HG03196 (cell line): Measurements from ENCODE around the gene VTA1.
"Not testable (repeated sequence)": the region's sequence is repeated elsewhere in the genome, so short reads cannot be mapped to it uniquely, and the experiment has no call there.

Experiments
- ATAC-seq: cut with Tn5 transposase; IDR thresholded peaks from one replicate; pipeline ENCODE4 v1.9.1; 2021; ENCODE audit not compliant: unreplicated experiment

Gene VTA1, protein sequence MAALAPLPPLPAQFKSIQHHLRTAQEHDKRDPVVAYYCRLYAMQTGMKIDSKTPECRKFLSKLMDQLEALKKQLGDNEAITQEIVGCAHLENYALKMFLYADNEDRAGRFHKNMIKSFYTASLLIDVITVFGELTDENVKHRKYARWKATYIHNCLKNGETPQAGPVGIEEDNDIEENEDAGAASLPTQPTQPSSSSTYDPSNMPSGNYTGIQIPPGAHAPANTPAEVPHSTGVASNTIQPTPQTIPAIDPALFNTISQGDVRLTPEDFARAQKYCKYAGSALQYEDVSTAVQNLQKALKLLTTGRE

DNA sequence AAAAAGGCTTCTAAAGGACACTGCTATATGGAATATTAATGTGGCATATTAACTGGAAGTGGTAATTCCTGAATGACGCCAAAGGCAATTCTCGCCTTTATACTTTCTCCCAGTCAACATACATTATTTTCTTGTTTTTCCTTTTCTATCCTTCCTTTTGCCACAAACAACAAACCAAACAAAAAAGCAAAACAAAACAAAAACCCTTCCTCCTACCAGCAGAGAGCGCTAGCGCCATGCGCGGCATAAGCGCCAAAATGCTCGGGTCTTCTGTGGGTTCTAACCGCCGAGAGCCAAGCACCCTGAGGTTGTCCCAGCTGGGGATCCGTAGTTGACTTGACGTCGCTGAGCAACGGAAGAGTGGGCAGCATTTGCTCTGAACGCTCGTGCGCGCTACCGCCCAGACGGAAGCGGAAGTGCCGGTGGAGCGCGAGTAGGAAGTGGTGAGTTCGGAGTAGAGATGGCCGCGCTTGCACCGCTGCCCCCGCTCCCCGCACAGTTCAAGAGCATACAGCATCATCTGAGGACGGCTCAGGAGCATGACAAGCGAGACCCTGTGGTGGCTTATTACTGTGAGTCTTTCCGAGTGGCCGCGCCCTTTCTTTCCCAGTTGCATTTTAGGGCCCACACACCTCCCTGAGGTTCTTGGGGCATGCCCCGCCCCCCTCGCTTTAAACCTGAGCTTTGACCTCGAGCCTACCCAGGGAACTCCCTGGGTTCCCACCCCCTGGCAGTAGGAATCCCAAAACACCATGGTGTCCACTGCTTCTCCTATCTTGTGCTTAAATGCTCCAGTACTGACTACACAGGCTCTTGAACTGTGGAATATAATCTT is at the start of gene VTA1, which contains the start of gene NMBR:
Gene VTA1, plus strand, starts transcription at position 436 of the 835 bp plus-strand sequence. Its CDS starts 25 bp downstream, at position 461.
Gene NMBR, minus strand, starts transcription at position 295 of the 835 bp plus-strand sequence. CDS start 58,464 bp downstream, outside the sequence.
- ATAC-seq, result peak; percentile 99

DNA sequence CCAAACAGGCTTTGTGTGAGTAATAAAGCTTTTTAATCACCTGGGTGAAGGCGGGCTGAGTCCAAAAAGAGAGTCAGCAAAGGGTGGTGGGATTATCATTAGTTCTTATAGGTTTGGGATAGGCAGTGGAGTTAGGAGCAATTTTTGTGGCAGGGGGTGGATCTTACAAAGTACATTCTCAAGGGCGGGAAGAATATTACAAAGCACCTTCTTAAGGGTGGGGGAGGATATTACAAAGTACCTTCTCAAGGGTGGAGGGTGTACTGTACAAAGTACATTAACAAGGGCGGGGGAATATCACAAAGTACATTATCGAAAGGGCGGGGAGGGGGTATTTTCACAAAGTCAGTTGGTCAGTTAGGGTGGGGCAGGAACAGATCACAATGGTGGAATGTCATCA is 42.2 kb upstream of the VTA1 start:
- not testable (repeated sequence) for ATAC-seq

DNA sequence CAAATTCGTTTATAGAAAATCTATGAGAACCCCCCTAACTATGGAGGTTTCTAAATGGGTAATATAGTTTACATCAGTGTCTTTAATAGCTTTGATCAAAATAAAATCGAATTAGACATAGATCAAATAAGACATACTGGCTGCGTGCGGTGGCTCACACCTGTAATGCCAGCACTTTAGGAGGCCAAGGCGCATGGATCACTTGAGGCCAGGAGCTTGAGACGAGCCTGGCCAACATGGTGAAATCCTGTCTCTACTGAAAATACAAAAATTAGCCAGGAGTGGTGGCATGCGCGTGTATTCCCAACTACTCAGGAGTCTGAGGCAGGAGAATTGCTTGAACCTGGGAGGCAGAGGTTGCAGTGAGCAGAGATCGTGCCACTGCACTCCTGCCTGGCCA is 36.2 kb upstream of the VTA1 start:
- ATAC-seq, result not testable (repeated sequence)

GRCh38 chr6:142112451-142113061 is 34.5 kb upstream of the VTA1 start:
- ATAC-seq, result no peak

GRCh38 chr6:142117366-142117765 is 29.7 kb upstream of the VTA1 start:
- ATAC-seq, result no peak

DNA sequence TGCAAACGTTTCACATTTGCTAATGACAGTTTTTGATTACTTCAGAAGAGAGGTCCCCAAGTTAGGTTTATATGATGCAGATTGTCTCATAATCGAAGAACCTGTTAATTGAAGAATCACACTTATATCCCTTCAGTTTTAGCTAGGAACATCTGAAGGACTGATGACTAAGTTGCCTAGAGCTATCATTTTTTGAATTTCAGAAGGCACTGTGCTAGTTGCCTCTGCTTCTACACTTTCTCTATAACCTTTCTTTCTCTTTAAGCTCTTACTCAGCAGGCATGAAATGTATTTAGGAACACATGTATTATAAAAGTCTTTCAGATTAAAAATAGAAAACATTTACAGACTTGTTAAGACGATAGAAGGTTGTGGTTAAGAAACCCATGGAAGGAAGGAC is 28.7 kb upstream of the VTA1 start:
- ATAC-seq, result no peak

GRCh38 chr6:142118925-142119324 is 28.1 kb upstream of the VTA1 start:
- ATAC-seq, result no peak

DNA sequence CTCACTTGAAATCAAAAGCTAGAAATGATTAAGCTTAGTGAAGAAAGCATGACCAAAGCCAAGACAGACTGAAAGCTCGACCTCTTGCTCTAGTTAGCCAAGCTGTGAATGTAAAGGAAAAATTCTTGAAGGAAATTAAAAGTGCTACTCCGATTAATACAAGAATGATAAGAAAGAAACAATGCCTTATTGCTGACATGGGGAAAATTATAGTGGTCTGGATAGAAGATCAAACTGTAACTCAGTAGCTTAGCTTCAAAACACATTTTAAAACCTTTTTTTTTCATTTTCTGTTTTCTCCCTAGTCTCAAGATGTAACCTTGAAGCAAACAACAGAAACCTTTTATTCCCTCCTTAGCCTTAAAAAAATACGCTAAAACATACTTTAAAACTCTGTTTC is 25.7 kb upstream of the VTA1 start:
- no peak for ATAC-seq

GRCh38 chr6:142130814-142131213 is 16.2 kb upstream of the VTA1 start:
- no peak for ATAC-seq

GRCh38 chr6:142132625-142133024 is 14.4 kb upstream of the VTA1 start, which contains the start of gene GJE1:
TSS of gene GJE1 (plus strand) at chr6:142132925. CDS start at chr6:142133159, 234 bp downstream.
- ATAC-seq, result no peak

- ATAC-seq, result no peak
Measured at GRCh38 chr6:142138876-142139275, 8.2 kb upstream of the VTA1 start.

DNA sequence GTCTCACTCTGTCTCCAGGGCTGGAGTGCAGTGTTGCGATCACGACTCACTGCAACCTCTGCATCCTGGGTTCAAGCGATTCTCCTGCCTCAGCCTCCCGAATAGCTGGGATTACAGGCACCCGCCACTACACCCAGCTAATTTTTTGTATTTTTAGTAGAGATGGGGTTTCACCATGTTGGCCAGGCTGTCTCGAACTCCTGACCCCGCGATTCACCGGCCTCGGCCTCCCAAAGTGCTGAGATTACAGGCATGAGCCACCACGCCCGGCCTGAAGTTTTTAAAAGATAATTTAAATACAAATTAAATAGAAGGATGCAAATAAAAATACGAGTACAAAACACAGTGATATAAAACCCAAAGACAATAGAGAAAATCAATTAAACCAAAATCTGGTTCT is 5.5 kb upstream of the VTA1 start:
- ATAC-seq, result not testable (repeated sequence)

DNA sequence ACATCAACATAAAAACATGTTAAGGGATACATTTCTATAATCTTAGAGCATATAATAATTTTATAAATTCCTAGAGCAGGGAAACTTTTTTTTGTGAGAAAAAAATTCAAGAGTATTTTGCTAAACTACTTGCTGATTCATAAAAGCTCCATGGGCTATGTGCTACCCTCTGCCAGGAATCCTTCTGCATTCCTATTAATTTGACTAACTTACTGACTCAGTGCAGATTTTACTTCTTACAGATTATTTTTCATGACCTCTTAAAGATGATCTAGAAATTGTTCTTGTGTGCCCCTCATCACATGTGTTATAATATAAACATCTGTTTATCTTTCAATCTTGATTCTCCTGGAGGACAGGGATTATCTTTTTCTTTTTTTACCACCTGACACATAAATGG is 5.7 kb downstream of the VTA1 start:
- no peak for ATAC-seq

- no peak for ATAC-seq
Measured at GRCh38 chr6:142153196-142153595, 6.1 kb downstream of the VTA1 start.

- ATAC-seq, result no peak
Measured at GRCh38 chr6:142154336-142154735, 7.3 kb downstream of the VTA1 start.

- no peak for ATAC-seq
Measured at GRCh38 chr6:142155091-142155490, 8.0 kb downstream of the VTA1 start.

DNA sequence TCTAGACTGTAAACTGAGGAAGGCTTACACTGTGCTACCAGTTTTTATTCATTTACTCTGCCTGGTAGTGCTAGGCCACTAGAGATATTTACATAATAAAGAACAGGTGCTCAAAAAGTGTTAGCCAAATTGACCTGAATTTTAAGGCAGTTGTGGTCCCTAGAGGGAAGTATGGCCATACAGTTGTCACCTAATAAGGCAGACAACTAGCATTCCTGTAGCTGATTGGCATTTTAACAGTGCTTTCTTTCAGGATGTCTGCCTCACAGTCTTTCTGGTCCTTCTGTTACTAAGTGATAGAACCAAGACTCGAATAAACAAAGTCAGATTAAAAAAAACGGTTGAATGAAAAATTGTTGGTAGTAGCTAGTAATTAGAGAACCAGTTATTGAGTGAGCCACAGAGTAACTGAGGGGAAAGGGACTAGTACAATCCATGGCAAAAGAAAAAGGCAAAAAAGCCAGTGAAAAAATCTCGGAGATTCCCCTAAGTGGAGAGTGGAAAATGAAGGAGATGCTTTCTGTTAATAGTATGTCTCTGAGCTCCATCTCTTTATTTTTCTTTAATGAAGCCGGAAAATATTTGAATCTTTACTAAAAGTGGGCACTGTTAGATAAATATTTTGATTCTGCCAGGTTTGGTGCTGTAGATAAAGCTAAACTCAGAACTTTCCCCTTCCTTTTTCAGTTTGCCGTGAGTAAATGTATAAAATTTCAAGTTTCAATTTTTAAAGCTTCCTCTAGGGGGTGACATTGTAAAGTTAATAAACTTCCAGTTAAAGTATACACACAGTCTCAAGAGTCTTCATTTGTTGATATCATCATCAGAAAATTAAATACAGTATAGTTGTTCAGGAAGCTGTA is 9.1 kb downstream of the VTA1 start:
- no peak for ATAC-seq

DNA sequence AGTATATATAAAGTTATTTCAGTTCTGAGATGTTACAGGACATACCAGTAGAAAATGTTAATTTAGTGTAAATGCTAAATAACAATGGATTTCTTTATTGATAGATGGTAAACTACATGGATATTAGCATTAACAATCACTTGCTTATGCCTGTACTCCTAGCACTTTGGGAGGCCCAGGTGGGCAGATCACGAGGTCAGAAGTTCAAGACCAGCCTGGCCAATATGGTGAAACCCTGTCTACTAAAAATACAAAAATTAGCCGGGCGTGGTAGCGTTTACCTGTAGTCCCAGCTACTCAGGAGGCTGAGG is 9.7 kb downstream of the VTA1 start:
- ATAC-seq, result not testable (repeated sequence)

GRCh38 chr6:142162780-142163179 is 15.7 kb downstream of the VTA1 start:
- ATAC-seq, result no peak

DNA sequence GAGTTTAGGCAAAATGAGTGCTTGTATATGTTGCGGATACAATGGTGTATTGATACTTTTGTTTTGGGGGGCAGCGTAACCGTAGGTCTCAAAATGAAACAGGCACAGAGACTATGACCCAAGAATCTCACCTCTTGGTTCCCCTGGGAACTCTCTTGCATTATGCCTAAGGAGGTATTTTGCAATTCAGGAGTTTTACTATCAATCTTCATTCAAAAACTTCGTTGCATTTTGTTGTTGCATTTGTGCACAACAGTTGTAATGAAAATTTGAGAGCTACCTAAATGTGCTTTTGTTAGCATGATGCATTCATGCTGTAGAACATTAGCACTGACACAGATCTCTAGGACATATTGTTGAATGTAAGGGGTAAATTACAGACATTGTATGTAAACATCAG is 18.2 kb downstream of the VTA1 start:
- no peak for ATAC-seq

DNA sequence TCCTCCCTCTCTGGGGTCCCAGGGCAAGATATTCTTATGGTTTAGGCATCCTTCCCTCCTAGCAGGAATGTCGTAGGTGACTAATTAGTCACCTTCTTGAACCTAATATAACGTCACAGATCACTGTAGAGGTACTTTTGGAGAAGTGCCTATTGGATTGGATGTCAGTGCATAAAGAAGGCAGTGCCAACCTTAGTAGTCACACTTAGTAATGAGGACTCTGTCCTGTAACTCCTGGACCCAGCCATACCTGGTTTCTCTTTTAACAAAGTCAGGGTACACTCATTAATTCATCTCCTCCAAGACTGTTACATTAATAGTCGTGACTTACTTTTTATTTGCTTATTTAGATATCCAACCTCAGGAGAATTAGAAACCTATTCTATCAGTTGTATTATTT is 20.0 kb downstream of the VTA1 start:
- ATAC-seq, result no peak
